Neural cell (in vitro differentiated cells): Measurements from ENCODE around the gene NPAS3.

Experiments
- CTCF ChIP-seq: fragments of 450-650 bp; IDR thresholded peaks from 2 replicates; pipeline ENCODE4 v1.5.1; 2014; ENCODE audit warnings: antibody characterized with exemption, mild to moderate bottlenecking, moderate library complexity; ENCODE audit not compliant: poor library complexity, severe bottlenecking
- EP300 ChIP-seq: fragments of 450-650 bp; conservative IDR thresholded peaks from 2 replicates; pipeline ENCODE4 v1.6.1; 2014; ENCODE audit warnings: antibody characterized with exemption, mild to moderate bottlenecking, moderate library complexity; ENCODE audit not compliant: poor library complexity, severe bottlenecking
- EZH2 ChIP-seq: fragments of 200-600, 300-800 bp; shearing (Covaris generic), sonication (generic); IDR thresholded peaks from 2 replicates; pipeline ENCODE4 v1.6.1; 2014; ENCODE audit warnings: antibody characterized with exemption, low read length, borderline replicate concordance, mild to moderate bottlenecking; ENCODE audit not compliant: insufficient read depth, poor library complexity, severe bottlenecking

- no peak for TF ChIP-seq CTCF
- no peak for TF ChIP-seq EP300
- TF ChIP-seq EZH2: no peak
These were observed 193.1 kb downstream of the NPAS3 start for GRCh38 chr14:33131801-33132200.
